Measurements from ENCODE around the gene CD177.

GRCh38 chr19:43338530-43338929, 15.0 kb upstream of the CD177 start:
- TF ChIP-seq ZNF274 (IDR thresholded peaks at IDR 0.05; ENCODE audit: low read depth, low read length): no peak
- no peak for TF ChIP-seq SUZ12 (IDR thresholded peaks at IDR 0.05; ENCODE audit: extremely low read depth, insufficient read depth, insufficient read length)

Measured in NT2/D1 (cell line).